Bladder microvascular endothelial cell (primary cell): ENCODE results near the gene EPO. TPM values are rescaled to one million over a fixed set of nuclear protein-coding genes. Genes with fewer than 3 reads are reported as not detected.

Experiments used
- total RNA-seq: library from RNA; depleted of rRNA; stranded (reverse); fragments of >200 nt; gene quantifications from 2 replicates; pipeline ENCODE4 v1.2.3, GENCODE V29; 2014

The EPO gene
- total RNA-seq: not detected in 2 replicates

GRCh38 chr7:100720279-100720670 lies at the start of gene EPO:
TSS of gene EPO (plus strand) at chr7:100720468. CDS start at chr7:100720981, 513 bp downstream.

GRCh38 chr7:100673302-100673941 lies 46.8 kb upstream of the EPO start, which contains the start of gene GNB2:
TSS of gene GNB2 (plus strand) at chr7:100673740. CDS start at chr7:100676266, 2,526 bp downstream.

DNA sequence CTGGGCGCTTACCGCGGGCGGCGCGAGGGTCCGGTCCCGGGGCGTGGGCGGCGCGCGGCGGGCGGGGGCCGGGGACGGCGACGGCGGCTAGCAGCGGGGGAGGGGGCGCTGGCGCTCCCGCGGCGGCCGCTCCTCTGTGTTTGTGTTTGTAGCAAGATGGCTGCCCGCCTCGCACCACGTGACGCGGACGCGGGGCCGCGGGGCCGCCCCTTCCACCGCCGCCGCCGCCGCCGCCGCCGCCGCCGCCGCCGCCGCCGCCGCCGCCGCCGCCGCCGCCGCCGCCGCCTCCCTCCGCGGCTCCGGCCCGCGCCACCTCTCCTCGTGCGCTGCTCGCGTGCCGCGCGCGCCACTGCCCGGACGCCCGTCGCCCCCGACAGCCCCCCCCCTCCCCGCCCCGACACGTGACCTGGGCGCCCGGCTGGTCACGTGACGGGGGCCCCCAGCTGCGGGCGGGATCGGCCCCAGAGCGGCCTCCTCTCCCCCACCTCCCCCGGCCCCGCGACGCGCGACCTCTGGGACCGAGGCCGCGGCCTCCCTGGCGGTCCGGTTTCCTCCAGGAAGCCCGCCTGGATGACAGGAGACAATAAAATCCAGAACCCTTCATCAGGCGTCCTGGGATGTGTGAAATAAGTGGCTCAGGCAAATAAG lies 26.0 kb upstream of the EPO start, which contains the start of gene GIGYF1:
Gene GIGYF1 (minus strand): TSS at position 153 of the 648 bp plus-strand sequence. CDS start 6,012 bp downstream, outside the sequence.

GRCh38 chr7:100705753-100706671 lies 14.3 kb upstream of the EPO start, which contains the start of gene POP7:
TSS of gene POP7 (plus strand) at chr7:100706121. CDS start at chr7:100706831, 710 bp downstream.

Other genes starting within 250 kb of the EPO start
- 21.3 and 24.8 TPM in 2 replicates for gene TSC22D4, start 241.3 kb upstream of the EPO start, total RNA-seq
- gene NYAP1, start 236.5 kb upstream of the EPO start, total RNA-seq: 2.5 and 2.6 TPM in 2 replicates
- gene AGFG2, start 181.3 kb upstream of the EPO start, total RNA-seq: 25.1 and 33.2 TPM in 2 replicates
- not detected in 2 replicates for gene SAP25, start 146.6 kb upstream of the EPO start, total RNA-seq
- 7.3 and 8.6 TPM in 2 replicates for gene LRCH4, start 134.3 kb upstream of the EPO start, total RNA-seq
- 0.25 TPM in 1 of 2 replicates, not detected in the other for gene FBXO24, start 134.1 kb upstream of the EPO start, total RNA-seq
- 0.38 and 0.49 TPM in 2 replicates for gene PCOLCE, start 118.1 kb upstream of the EPO start, total RNA-seq
- 5.3 and 7.6 TPM in 2 replicates for gene MOSPD3, start 107.9 kb upstream of the EPO start, total RNA-seq
- gene TFR2, start 78.9 kb upstream of the EPO start, total RNA-seq: under 0.01 and 0.57 TPM in 2 replicates
- gene ACTL6B, start 64.0 kb upstream of the EPO start, total RNA-seq: not detected in 2 replicates
- 79.8 and 102 TPM in 2 replicates for gene GNB2, start 46.7 kb upstream of the EPO start, total RNA-seq
- 10.2 and 20.9 TPM in 2 replicates for gene GIGYF1, start 26.2 kb upstream of the EPO start, total RNA-seq
- 28.6 and 36.8 TPM in 2 replicates for gene POP7, start 14.3 kb upstream of the EPO start, total RNA-seq
- gene ZAN, start 13.1 kb downstream of the EPO start, total RNA-seq: not detected in 2 replicates
- 224 and 582 TPM in 2 replicates for gene EPHB4, start 107.1 kb downstream of the EPO start, total RNA-seq
- gene SLC12A9, start 132.2 kb downstream of the EPO start, total RNA-seq: 22.5 and 28.6 TPM in 2 replicates
- gene TRIP6, start 146.9 kb downstream of the EPO start, total RNA-seq: 36.4 and 62.6 TPM in 2 replicates
- gene SRRT, start 154.6 kb downstream of the EPO start, total RNA-seq: 41.4 and 58.3 TPM in 2 replicates
- gene UFSP1, start 169.2 kb downstream of the EPO start, total RNA-seq: 1.9 and 2.0 TPM in 2 replicates
- 0.16 and 11.3 TPM in 2 replicates for gene ACHE, start 175.4 kb downstream of the EPO start, total RNA-seq
- gene MUC3A, start 229.1 kb downstream of the EPO start, total RNA-seq: under 0.01 TPM in 1 of 2 replicates, not detected in the other
- not detected in 2 replicates for gene MUC12, start 249.1 kb downstream of the EPO start, total RNA-seq